22Rv1 (cell line): ENCODE measurements around the gene DNM3.

Source experiments
- H3K27ac ChIP-seq: fragments of 450-650 bp; 2 replicates; pipeline ENCODE4 v1.5.1; 2017
- ZFX ChIP-seq: fragments of 450-650 bp; IDR thresholded peaks from 2 replicates; pipeline ENCODE4 v1.6.1; 2017; ENCODE audit warnings: antibody characterized with exemption, borderline replicate concordance
- TF ChIP-seq, protein P1 (sequence below): fragments of 450-650 bp; IDR thresholded peaks from 2 replicates; pipeline ENCODE4 v1.5.1; 2017; ENCODE audit warnings: mild to moderate bottlenecking

The DNM3 gene

GRCh38 chr1:172137703-172138454, 296.6 kb downstream of the DNM3 start:
- TF ChIP-seq, protein P1, sequence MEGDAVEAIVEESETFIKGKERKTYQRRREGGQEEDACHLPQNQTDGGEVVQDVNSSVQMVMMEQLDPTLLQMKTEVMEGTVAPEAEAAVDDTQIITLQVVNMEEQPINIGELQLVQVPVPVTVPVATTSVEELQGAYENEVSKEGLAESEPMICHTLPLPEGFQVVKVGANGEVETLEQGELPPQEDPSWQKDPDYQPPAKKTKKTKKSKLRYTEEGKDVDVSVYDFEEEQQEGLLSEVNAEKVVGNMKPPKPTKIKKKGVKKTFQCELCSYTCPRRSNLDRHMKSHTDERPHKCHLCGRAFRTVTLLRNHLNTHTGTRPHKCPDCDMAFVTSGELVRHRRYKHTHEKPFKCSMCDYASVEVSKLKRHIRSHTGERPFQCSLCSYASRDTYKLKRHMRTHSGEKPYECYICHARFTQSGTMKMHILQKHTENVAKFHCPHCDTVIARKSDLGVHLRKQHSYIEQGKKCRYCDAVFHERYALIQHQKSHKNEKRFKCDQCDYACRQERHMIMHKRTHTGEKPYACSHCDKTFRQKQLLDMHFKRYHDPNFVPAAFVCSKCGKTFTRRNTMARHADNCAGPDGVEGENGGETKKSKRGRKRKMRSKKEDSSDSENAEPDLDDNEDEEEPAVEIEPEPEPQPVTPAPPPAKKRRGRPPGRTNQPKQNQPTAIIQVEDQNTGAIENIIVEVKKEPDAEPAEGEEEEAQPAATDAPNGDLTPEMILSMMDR: no peak
- TF ChIP-seq ZFX: no peak
- no peak overlapping the region for H3K27ac ChIP-seq

DNA sequence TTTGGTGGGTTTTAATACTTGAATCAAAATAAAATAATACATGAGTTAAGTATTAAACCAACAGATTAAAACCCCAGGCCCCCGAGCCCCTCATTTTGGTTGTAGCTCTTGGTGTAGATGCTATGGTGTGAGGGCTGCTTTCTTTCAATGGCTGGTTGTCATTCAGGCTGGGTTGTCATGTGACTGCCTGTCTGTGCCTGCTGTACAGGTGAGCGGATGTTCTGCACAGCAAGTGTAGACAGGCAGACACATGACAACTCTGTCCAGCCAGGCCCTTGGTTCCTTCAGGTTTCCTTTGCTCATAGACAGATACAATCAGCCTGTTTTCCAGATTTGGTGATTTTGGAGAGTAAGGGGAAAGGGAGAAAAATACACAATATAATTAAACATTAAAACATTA, 297.3 kb downstream of the DNM3 start:
- TF ChIP-seq ZFX: no peak
- TF ChIP-seq, protein P1: no peak
- H3K27ac ChIP-seq: no peak overlapping the region

DNA sequence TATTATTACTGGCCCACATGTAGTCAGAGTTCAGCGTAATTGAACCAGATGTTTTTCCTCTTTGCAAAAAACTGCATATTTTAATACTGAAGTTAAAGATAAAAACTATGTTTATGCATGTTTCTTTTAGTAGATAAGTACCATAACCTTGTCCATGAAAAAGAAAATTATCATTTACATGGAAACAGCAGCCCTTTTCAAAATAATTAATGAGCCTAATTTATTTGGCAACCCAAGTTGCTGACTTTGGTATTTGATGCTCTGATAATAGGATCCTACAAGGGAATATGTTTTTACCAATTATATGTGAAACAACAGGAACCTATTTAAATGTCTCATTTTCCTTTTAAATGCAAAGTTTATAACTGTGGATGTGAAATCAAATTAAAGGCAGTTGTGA, 297.9 kb downstream of the DNM3 start:
- H3K27ac ChIP-seq: no peak overlapping the region
- TF ChIP-seq ZFX: no peak
- TF ChIP-seq, protein P1: no peak

- H3K27ac ChIP-seq: no peak overlapping the region
Measured at GRCh38 chr1:172140072-172140471, 298.8 kb downstream of the DNM3 start.

DNA sequence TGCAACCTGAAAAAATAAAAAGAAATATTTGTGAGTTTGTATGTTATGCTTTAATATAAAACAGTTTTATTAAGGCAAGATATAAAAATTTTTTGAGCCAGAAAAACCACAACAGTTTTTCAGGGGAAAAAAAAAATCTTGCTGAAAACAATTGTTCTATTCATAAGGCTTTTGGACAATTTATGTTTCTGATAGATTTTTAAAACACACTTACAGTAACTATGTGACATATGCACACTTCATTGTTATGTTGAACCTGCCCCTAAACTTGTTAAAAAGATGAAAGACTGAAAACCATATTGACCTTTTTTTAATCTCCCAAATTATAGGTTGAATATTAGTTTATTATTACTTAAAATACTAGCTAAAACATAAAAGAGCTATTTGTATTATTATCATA, 299.3 kb downstream of the DNM3 start:
- H3K27ac ChIP-seq: no peak overlapping the region
- no peak for TF ChIP-seq ZFX
- TF ChIP-seq, protein P1: no peak

More at GRCh38 chr1:172140072-172140471, 298.8 kb downstream of the DNM3 start:
- TF ChIP-seq ZFX: no peak
- TF ChIP-seq, protein P1: no peak

- no peak overlapping the region for H3K27ac ChIP-seq
- no peak for TF ChIP-seq ZFX
- TF ChIP-seq, protein P1: no peak
Measured at GRCh38 chr1:172141341-172141881, 300.1 kb downstream of the DNM3 start.

- no peak for TF ChIP-seq ZFX
- H3K27ac ChIP-seq: no peak overlapping the region
Measured at GRCh38 chr1:172142324-172142723, 301.0 kb downstream of the DNM3 start.
